K562 (cell line): ENCODE data around the gene BTAF1. TPM values are rescaled to one million over a fixed set of nuclear protein-coding genes. Genes with fewer than 3 reads are reported as not detected.

ENCODE experiments used
- CBX3 ChIP-seq, 2 experiments: IDR thresholded peaks; 1 replicate in 1 of 2; 2 replicates in 1 of 2; pipeline ENCODE4 v1.6.1; 2012; ENCODE audit warnings: inconsistent platforms in 2 of 2, low read length in 2 of 2, borderline replicate concordance in 1 of 2, control low read depth in 1 of 2
- CREB5 ChIP-seq: fragments of 250-450 bp; sonication (Bioruptor Pico); IDR thresholded peaks from 2 replicates; pipeline ENCODE4 v1.5.0; 2020; ENCODE audit warnings: mild to moderate bottlenecking
- EP400 ChIP-seq: fragments of 450-650 bp; IDR thresholded peaks from 2 replicates; pipeline ENCODE4 v1.6.1; 2017; ENCODE audit warnings: antibody characterized with exemption, mild to moderate bottlenecking, moderate library complexity
- FOXP1 ChIP-seq: sonication (generic); formaldehyde crosslinking; IDR thresholded peaks from 2 replicates; pipeline ENCODE4 v1.8.0; 2022; ENCODE audit warnings: mild to moderate bottlenecking, missing genetic modification reagents
- GATAD2A ChIP-seq: fragments of 450-650 bp; IDR thresholded peaks from 2 replicates; pipeline ENCODE4 v1.6.1; 2017
- GTF2F1 ChIP-seq: IDR thresholded peaks from 2 replicates; pipeline ENCODE4 v1.6.1; 2011; ENCODE audit warnings: low read depth, low read length, improper control_type of control experiment
- HNRNPK ChIP-seq: fragments of 200-400 bp; formaldehyde crosslinking; IDR thresholded peaks from one replicate; pipeline ENCODE4 v1.6.1; 2018; ENCODE audit warnings: mild to moderate bottlenecking, low read depth, low read length; ENCODE audit not compliant: poor library complexity, severe bottlenecking
- HNRNPL ChIP-seq: fragments of 200-400 bp; formaldehyde crosslinking; IDR thresholded peaks from 2 replicates; pipeline ENCODE4 v1.6.1; 2017; ENCODE audit warnings: low read depth, mild to moderate bottlenecking, low read length
- KDM5B ChIP-seq: fragments of 200-600 bp; sonication (generic); IDR thresholded peaks from 2 replicates; pipeline ENCODE4 v1.6.1; 2012; ENCODE audit warnings: low read depth, mild to moderate bottlenecking, moderate library complexity, low read length, control low read depth, inconsistent platforms; ENCODE audit not compliant: insufficient replicate concordance
- MCM2 ChIP-seq: fragments of 450-650 bp; IDR thresholded peaks from 2 replicates; pipeline ENCODE4 v1.6.1; 2017; ENCODE audit warnings: low read depth, mild to moderate bottlenecking
- NFRKB ChIP-seq: fragments of 450-650 bp; IDR thresholded peaks from 2 replicates; pipeline ENCODE4 v1.6.1; 2016; ENCODE audit warnings: low read depth
- NR2C2 ChIP-seq, 2 experiments: fragments of 200-800 bp in 1 of 2; sonication (Bioruptor generic) in 1 of 2; sonication (generic) in 1 of 2; formaldehyde crosslinking in 1 of 2; IDR thresholded peaks; 2 replicates each; pipeline versions ENCODE4 v1.6.1 to v1.8.0; 2016 to 2022; ENCODE audit warnings: mild to moderate bottlenecking in 1 of 2, missing compliant biosample characterization in 1 of 2, missing genetic modification characterization in 1 of 2, missing genetic modification reagents in 1 of 2
- RCOR1 ChIP-seq, 2 experiments: IDR thresholded peaks; 2 replicates each; pipeline ENCODE4 v1.6.1; 2012; ENCODE audit warnings: low read depth in 2 of 2, low read length in 2 of 2, borderline replicate concordance in 1 of 2, improper control_type of control experiment in 1 of 2
- SLC30A9 ChIP-seq: fragments of 250-450 bp; sonication (Bioruptor Pico); IDR thresholded peaks from 2 replicates; pipeline ENCODE4 v1.8.0; 2022; ENCODE audit warnings: mild to moderate bottlenecking, moderate library complexity
- TBP ChIP-seq: optimal IDR thresholded peaks from 2 replicates; pipeline ENCODE3; 2011; ENCODE audit warnings: low read depth, low read length, improper control_type of control experiment
- ZBED1 ChIP-seq: IDR thresholded peaks from 2 replicates; pipeline ENCODE4 v1.6.1; 2014
- ZBTB1 ChIP-seq: sonication (generic); formaldehyde crosslinking; IDR thresholded peaks from 2 replicates; pipeline ENCODE4 v1.8.1; 2023; ENCODE audit warnings: missing genetic modification reagents, low read depth, mild to moderate bottlenecking, borderline replicate concordance
- ZNF280A ChIP-seq: fragments of 450-650 bp; IDR thresholded peaks from 2 replicates; pipeline ENCODE4 v1.6.1; 2018; ENCODE audit warnings: mild to moderate bottlenecking, low read depth; ENCODE audit not compliant: partially characterized antibody
- ZNF431 ChIP-seq: sonication (generic); formaldehyde crosslinking; IDR thresholded peaks from 2 replicates; pipeline ENCODE4 v1.8.0; 2022; ENCODE audit warnings: mild to moderate bottlenecking, missing genetic modification reagents
- ZNF668 ChIP-seq: fragments of 250-450 bp; sonication (Bioruptor Pico); IDR thresholded peaks from 2 replicates; pipeline ENCODE4 v1.8.0; 2022; ENCODE audit warnings: mild to moderate bottlenecking, inconsistent platforms
- polyA plus RNA-seq, 8 experiments: library from polyadenylated mRNA; depleted of rRNA in 4 of 8; stranded (reverse) in 5 of 8; unstranded in 3 of 8; fragments of >200 nt; fragmentation: Nextera tagmentation in 2 of 8; fragmentation: Illumina TruSeq in 1 of 8; extraction: Ambion mirVana in 2 of 8; extraction: Trizol in 1 of 8; gene quantifications; 2 replicates each; pipeline versions ENCODE4 v1.2.1 to v1.2.3, GENCODE V29; 2011 to 2014; ENCODE audit warnings: inconsistent platforms in 1 of 8, missing spikeins in 1 of 8
- total RNA-seq, 7 experiments: library from RNA; depleted of rRNA in 6 of 7; stranded (reverse); fragments of >200 nt in 6 of 7; fragmentation: Illumina TruSeq in 2 of 7; extraction: Trizol in 2 of 7; gene quantifications; 2 replicates each; pipeline versions ENCODE4 v1.2.1 to v1.2.3, GENCODE V29; 2011 to 2021; ENCODE audit warnings: low replicate concordance in 1 of 7
- TF ChIP-seq, protein P1 (sequence below): fragments of 450-650 bp; IDR thresholded peaks from 2 replicates; pipeline ENCODE4 v1.6.1; 2016; ENCODE audit warnings: borderline replicate concordance
- TF ChIP-seq, protein P2 (sequence below): fragments of 250-450 bp; sonication (Bioruptor Pico); IDR thresholded peaks from 2 replicates; pipeline ENCODE4 v1.8.0; 2022; ENCODE audit warnings: moderate library complexity, mild to moderate bottlenecking, inconsistent platforms

Gene BTAF1
- total and polyA plus RNA-seq, 9 of the 15 experiments (the other 6 are each of a cell fraction or from before 2014, with no cell fraction given) = 6.6 to 70.7 (median 30.5) TPM

DNA sequence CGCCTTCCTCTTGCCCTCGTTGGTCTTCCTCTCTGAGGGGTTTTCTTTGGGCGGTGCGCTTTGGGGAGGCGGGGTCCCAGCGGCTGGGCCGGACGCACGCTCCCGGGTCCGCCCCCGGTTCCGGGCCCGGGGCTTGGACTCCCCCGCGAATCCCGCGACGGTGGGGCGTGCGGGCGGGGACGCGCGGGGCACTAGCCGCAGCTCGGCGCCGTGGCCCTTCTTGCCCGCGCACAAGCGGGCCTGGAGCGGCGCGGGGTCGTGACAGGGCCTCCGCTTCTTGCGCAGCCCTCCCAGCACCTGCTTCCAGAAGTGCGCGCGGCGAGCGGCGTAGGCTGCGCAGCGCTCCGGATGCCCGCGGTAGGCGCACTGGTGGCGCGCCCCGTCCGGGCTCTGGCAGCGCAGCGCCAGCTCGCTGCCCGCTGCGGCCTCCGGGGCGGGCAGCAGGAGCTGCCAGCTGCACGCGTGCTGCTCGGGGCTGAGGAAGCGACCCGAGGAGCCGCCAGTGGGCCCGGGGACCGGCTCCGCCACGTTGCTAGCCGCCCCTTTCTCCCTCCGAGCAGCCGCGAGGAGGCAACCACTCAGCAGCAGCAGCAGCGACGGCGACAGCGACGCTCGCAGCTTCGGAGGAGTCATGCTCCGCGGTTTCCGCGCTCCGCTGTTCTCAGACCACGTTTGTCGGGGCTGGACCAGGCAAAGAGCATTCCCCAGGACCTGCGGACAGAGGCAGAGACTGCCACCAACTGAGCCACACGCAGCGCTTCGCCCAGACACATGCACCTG, 15.0 kb upstream of the BTAF1 start (continued):
- TF ChIP-seq CREB5 (no peak), ZNF431 (0 out of 2 replicates have a peak, but pooled peaks have one; percentile 56), GATAD2A (no peak), HNRNPK (no peak), FOXP1 (0 out of 2 replicates have a peak, but pooled peaks have one; percentile 43), KDM5B (peak; percentile 22), NR2C2 (CRISPR knock-in tag; IDR thresholded peaks at IDR 0.05) (no peak), NR2C2 (tag; IDR thresholded peaks at IDR 0.05) (no peak), EP400 (peak; percentile 76), ZNF280A (no peak), ZBTB1 (CRISPR knock-in tag) (no peak), ZBED1 (no peak), NFRKB (no peak), CBX3 (IDR thresholded peaks at IDR 0.05; ENCODE audit: borderline replicate concordance in 1 of 2, low read length in 2 of 2) (peak in 1 of 2 experiments; percentile 74; a peak in 1 of 3 replicates), RCOR1 (IDR thresholded peaks at IDR 0.05; ENCODE audit: borderline replicate concordance in 1 of 2, low read depth in 2 of 2, low read length in 2 of 2) (0 out of 4 replicates have a peak, but pooled peaks of 1 of the 2 experiments have one; percentile 11), HNRNPL (peak; percentile 66; the same call in 1 of the 2 replicates), ZNF668 (no peak), SLC30A9 (CRISPR knock-in tag) (no peak), MCM2 (no peak), TBP (peak; percentile 58), GTF2F1 (no peak)
- TF ChIP-seq, protein P1, sequence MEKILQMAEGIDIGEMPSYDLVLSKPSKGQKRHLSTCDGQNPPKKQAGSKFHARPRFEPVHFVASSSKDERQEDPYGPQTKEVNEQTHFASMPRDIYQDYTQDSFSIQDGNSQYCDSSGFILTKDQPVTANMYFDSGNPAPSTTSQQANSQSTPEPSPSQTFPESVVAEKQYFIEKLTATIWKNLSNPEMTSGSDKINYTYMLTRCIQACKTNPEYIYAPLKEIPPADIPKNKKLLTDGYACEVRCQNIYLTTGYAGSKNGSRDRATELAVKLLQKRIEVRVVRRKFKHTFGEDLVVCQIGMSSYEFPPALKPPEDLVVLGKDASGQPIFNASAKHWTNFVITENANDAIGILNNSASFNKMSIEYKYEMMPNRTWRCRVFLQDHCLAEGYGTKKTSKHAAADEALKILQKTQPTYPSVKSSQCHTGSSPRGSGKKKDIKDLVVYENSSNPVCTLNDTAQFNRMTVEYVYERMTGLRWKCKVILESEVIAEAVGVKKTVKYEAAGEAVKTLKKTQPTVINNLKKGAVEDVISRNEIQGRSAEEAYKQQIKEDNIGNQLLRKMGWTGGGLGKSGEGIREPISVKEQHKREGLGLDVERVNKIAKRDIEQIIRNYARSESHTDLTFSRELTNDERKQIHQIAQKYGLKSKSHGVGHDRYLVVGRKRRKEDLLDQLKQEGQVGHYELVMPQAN = no peak
- TF ChIP-seq, protein P2, sequence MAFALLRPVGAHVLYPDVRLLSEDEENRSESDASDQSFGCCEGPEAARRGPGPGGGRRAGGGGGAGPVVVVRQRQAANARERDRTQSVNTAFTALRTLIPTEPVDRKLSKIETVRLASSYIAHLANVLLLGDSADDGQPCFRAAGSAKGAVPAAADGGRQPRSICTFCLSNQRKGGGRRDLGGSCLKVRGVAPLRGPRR (CRISPR knock-in tag) = no peak
